Measurements from ENCODE around the gene PACS2. TPM values are rescaled to one million over a fixed set of nuclear protein-coding genes. Genes with fewer than 3 reads are reported as not detected.

Gene PACS2
- total RNA-seq, 1 donor from 2014 or later: 34.6 TPM

DNA sequence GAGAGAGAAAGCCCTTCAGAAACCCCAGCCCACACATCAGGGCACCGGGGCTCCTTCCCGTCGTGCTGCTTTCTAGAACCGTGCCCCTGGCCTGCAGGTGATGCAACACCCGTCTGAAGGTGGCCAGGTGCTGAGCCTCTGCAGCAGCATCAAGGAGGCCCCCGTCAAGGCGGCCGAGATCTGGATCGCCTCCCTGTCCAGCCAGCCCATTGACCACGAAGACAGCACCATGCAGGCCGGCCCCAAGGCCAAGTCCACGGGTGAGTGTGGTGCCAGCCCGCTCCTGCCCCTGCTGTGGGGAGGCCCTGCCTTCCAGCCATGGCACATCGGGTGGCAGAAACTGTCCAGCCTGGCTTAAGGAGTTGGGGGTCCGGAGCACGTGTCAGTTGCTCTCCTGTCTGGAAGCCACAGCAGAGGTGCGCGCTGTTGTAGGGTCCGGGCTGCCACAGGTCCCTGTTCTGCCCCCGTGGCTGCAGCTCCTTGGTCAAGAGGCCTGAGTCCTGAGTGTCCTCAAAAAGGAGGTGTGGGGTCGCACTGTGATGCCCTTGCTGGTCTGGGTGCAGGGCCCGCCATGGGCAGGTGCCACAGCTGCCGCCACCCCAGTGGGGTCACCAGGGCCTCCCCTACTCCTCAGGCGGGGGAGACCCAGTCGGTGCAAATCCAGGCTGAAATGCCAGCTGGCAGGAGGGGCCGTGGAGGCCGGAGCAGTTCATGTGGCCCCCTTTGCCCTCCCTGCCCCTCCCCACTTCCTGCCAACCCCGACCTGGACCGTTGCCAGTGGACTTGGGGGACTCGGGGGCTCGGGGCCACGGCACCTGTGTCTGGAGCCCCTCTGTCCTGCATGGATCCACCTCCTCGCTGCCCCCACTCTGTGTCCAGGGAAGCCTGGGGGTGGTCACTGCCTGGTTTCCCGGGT lies 52.8 kb downstream of the PACS2 start:
- intact Hi-C loops (cut with micrococcal nuclease): no loop called here

DNA sequence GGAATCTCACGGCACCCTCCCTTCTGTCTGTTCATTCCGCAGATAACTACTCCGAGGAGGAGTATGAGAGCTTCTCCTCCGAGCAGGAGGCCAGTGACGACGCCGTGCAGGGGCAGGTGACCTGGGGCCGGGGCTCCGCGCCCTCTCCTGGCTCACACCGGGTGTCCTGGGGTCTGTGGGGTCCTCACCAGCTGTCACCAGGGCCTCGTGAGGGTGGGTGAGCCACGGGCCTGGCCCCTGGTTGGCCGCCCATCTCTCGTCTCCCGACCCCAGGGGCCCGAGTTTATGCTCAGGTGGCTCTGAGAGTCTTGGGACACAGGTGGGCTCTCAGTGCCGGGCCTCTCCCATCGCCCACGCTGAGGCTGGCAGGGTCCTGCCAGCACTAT lies 53.5 kb downstream of the PACS2 start:
- intact Hi-C loops (cut with micrococcal nuclease): no loop called here

DNA sequence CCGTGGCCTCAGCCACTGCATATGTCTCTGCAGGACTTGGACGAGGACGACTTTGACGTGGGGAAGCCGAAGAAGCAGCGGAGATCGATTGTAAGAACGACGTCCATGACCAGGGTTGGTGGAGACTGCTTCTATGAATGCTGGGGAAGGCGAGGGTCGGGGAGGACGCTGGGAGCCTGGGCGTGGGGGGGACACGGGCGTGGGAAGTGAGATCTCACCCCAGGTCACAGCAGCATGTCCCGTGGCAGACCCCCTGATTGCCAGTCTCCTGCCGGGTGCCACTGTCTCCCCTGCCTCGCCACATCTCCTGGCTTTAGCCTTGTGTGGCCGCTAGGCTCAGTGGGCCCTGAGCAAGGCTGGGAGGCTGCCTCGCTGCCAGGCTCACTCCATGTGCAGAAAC lies 53.9 kb downstream of the PACS2 start:
- intact Hi-C loops (cut with micrococcal nuclease): no loop called here

DNA sequence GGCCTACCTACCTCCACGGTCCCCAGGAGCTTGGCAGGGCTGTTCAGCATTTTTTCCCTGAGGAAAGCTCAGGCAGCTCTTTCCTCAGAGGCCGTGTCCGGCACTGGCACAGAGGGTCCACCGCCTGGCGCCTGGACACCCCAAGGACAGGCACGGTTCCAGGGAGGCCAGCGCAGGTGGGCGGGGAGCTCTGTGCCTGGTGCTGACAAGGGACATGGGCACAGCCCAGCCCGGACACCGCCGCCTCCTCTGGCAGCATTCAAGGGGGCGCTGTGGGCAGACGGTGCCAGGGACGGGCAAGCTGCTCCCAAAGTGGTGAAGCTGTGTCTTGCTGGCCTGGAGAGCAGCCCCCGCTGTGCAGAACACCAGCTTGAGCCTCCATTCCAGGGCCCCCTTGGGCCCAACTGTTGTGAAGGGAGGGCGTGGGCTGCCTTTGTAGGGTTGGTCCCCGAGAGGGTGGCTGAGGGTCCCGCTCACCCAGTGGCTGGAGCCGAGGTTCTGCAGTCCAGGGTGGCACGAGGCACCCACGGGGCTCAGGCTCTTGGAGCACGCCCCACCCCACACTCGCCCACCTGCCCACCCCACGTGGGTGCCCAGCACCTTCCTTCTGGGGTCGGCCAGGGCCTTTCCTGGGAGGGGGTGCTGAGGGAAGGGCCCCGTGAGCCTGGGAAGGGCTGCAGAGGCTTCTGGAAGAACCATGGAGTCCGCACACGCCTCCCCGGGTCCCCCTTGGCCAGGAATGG lies 54.5 kb downstream of the PACS2 start:
- intact Hi-C loops (cut with micrococcal nuclease): no loop called here

DNA sequence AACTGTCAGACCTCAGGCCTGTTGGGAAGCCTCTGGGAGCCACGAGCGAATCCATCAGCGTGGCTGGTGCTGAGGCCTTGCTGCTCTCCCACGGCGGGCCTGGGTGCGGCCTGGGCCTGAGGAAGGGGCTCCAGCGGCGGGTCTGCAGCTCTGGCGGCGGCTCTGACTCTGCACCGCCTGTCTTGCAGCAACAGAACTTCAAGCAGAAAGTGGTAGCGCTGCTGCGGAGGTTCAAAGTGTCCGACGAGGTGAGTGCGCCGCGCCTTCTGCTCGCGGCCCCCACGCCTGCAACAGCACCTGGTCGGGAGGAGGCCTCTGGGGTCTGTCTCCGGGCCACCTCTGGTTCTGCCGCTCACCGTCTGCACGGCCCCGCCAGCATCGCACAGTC lies 55.1 kb downstream of the PACS2 start:
- intact Hi-C loops (cut with micrococcal nuclease): loop anchor here (2.0 kb wide), 1 partner anchor 45 kb away; no protein-coding TSS in a partner anchor

DNA sequence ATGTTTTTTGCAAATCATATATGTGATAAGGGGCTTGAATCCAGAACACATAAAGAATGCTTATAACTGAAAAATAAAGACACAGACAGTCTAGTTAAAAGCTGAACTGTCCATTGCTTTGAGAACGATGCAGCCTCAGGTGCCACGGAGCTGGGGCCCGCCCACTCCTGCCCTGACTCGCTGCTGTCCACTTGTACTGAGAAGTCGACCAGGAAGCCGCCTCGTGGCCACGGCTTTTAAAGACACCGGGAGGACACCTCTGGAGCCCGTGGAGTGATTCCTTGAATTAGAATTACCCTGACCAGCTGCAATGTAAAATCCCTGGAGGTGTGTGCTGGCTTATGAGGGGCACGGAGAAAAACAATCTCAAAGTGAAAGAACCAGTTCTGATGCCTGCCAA lies 59.8 kb downstream of the PACS2 start:
- intact Hi-C loops (cut with micrococcal nuclease): no loop called here

DNA sequence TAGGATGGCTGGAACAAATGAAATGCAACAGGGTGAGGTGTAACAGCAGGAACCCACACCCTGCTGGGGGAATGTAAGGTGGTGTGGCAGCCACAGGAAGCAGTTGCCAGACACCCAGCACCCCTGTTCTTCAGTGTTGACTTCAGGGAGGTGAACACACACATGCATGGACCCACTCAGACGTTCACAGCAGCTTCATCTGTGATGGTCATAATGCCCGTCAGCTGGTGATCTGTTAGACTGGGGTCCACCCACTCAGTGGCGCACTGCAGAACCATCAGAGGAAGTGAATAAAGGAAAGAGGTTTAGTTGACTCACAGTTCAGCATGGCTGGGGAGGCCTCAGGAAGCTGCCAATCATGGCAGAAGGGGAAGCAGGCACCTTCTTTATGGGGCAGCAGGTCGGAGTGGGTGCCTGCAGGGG lies 61.1 kb downstream of the PACS2 start:
- intact Hi-C loops (cut with micrococcal nuclease): no loop called here

DNA sequence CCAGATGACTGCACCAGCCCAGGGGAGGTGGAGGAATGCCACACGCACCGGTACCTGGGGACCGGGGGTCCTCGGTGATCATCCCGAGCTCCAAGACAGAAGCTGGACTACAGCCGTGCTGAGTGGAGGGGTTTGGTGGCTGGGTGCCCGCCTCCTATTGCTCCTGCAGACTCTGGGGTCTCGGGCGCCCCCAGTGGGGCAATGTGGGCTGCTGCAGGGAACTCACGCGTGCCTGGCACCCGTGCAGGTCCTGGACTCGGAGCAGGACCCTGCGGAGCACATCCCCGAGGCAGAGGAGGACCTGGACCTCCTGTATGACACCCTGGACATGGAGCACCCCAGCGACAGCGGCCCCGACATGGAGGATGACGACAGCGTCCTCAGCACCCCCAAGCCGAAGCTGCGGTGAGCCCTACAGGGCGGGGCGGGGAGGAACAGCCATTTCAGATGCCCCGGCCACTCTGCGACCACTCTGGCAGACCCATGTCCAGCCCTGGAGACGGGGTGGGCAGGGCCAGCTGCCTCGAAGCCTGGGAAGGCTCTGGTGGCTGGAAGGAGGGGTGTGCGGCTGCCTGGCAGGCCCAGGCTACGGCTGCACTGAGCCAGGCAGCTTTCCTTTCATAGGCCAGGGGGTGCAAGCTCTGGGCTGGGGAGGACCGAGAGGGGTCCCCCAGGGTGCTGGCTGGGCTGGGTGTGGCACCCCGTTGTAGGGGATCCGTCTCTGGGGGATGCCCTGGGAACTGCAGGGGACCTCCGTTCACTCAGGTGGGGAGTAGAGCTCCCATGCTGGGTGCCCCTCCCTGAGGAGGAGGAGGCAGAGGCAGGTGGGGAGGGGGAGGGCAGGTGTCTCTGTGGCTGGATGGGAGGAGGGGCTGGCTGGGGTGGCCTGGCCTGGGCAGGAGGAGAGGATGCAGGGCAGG lies 62.2 kb downstream of the PACS2 start:
- intact Hi-C loops (cut with micrococcal nuclease): no loop called here

DNA sequence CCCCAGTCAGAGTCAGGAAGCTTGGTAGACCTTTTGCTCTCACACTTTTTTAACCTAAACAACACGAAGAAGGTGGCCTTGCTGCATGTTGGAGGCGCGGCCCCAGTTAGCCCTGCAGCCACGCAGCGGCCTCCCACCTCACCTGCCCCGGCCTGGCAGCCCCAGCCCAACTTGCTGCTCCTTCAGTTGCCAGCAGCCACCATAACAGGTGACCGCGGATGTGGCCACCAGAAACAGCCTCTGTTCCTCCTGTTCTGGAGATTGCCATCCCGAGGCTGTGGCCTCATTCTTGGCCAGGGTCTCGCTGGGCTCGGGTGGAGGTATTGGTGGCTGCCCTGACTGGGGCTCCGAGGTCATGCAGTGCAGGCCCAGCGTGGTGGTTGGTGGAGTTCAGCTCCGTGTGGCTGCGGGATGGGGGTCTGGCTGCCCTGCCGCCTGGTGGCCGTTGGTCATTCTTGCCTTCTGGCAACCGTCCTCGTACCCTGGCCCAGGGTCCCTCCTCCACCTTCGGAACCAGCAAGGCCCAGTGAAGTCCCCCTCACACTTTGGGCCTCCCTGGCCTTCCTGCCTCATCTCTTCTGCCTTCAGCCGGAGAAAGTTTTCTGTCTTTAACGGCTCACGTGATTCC lies 63.1 kb downstream of the PACS2 start:
- intact Hi-C loops (cut with micrococcal nuclease): no loop called here

DNA sequence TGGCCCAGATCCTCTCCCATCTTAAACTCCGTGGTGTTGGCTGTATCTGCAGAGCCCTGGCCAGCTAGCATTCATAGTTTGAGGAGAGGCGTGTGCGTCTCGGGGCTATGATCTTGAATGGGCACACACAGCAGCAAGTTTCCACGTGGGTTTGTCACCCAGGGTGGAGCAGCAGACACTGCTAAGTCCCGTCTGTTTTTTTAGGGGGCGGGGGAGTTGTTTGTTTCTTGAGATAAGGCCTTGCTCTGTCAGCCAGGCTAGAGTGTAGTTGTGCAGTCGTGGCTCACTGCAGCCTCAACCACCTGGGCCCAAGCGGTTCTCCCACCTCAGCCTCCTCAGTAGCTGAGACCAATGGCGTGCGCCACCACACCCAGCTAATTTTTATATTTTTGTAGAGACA lies 63.7 kb downstream of the PACS2 start:
- intact Hi-C loops (cut with micrococcal nuclease): no loop called here

DNA sequence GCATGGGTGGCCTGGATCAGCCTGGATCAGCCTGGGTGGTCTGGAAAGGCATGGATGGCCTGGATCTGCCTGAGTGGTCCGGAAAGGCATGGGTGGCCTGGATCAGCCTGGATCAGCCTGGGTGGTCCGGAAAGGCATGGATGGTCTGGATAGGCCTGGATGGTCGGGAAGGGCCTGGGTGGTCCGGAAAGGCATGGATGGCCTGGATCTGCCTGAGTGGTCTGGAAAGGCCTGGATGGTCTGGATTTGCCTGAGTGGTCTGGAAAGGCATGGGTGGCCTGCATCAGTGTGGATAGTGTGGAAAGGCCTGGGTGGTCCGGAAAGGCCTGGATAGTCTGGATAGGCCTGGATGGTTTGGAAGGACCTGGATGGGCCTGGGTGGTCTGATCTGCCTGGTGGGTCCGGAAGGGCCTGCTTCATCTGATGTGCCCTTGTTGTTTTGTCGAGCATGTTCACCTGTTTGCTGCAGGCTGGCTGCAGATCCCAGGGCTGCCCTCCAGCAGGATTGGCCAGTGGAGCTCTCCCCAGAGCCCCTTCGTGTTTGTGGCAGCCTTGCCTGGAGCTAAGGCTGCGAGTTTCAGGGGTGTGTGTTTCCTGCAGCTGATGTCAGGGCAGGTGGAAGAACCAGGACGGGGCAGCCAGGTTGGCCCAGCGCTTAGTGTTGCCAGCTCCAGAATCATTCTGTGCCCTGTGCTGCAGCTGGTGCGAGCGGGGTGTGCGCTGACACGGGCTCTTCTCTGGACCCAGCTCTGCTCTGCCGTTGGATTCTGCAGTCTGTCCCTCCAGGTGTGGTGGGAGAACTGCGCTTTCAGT lies 64.5 kb downstream of the PACS2 start:
- intact Hi-C loops (cut with micrococcal nuclease): no loop called here

DNA sequence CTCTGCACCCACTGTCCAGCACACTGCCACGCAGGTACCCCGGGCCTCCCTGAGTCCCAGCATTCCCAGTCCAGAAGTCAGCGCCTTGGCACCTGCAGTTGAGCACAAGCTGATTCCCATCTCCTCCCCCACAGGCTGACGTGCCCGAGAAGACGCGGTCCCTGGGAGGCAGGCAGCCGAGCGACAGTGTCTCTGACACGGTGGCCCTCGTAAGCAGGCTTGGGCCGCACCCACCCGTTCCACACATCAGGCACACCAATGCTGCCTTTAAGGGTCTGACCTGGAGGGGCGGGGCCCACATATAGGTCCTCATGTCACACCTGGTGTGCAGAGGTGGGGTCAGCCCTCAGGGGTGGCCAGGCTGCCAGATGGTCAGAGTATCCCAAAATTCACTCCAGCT lies 65.4 kb downstream of the PACS2 start:
- intact Hi-C loops (cut with micrococcal nuclease): no loop called here

DNA sequence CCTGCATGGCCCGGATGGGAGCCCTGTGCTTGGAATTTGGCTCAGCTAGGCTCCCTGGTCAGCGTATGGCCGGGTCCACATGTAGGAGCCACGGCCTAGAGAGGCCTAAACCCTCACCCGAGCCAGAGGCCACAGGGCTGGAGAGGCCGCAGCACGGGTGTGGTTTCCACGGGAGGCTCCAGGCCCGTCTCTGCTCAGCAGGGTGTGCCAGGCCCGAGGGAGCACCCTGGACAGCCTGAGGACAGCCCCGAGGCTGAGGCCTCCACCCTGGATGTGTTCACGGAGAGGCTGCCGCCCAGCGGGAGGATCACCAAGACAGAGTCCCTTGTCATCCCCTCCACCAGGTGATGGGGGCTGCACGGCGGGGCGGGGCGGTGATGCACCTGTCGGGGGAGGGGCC lies 66.2 kb downstream of the PACS2 start:
- intact Hi-C loops (cut with micrococcal nuclease): no loop called here

DNA sequence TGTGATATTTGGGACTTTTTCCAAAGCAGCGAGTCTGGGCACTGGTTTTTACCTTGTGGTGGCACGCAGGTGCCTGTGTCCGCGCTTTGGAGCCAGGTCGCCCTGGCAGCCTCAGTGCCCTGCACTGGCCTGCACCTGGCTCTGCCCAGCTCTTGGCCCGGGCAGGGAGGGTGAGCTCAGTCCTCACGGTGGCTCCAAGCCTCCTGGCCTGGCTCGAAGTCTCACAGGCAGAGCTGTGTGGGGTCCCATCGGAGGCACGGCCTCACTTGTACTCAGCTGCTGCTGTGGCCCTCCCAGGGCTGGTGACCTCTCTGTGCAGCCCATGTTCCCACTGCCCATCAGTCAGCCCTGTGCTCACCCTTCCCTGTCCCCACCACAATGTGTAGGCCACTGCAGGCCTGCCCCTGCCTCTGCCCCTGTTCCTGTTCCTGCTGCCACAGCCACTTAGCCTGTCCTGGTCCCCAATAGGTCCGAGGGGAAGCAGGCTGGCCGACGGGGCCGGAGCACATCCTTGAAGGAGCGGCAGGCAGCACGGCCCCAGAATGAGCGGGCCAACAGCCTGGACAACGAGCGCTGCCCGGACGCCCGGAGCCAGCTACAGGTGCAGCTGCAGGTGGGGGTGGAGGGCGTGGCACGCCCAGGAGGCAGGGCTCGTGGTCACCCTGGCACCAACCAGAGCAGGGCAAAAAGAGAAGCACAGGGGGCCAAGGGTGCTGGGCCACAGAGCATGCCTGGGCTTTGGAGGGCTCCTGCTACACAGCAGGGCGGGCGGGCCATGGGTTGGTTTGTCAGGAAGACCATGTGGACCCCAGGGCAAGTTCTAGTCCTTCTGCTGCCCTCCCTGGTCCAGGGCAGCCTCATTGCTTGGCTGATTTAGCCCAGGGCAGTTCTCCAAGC lies 67.1 kb downstream of the PACS2 start:
- intact Hi-C loops (cut with micrococcal nuclease): no loop called here

DNA sequence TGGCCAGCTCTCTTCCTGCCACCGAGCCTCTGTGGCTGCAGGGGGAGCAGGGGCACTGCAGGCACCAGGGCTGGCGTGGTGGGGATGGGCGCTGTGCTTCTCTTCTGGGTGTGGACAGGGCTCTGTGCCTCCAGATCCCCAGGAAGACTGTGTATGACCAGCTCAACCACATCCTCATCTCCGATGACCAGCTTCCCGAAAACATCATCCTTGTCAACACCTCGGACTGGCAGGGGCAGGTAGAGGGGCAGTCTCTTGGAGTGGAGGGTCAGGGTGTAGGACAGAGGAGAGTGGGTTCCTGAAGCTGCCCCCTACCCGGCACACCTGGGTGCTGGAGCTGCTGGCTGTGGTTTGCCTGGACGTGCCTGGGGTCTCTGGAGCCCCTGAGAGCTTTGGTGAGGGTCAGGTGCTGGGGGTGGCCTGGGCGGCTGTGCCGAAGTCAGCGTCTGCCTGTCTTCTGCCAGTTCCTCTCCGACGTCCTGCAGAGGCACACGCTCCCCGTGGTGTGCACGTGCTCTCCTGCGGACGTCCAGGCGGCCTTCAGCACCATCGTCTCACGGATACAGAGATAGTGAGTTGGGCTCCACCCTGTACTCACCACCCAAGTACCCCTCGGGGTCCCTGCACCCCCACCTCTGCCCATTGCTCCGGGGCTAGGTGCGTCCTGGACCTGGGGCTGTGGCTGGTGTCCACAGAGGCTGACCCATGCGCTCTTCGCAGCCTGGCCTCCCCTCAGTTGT lies 68.0 kb downstream of the PACS2 start:
- intact Hi-C loops (cut with micrococcal nuclease): no loop called here

DNA sequence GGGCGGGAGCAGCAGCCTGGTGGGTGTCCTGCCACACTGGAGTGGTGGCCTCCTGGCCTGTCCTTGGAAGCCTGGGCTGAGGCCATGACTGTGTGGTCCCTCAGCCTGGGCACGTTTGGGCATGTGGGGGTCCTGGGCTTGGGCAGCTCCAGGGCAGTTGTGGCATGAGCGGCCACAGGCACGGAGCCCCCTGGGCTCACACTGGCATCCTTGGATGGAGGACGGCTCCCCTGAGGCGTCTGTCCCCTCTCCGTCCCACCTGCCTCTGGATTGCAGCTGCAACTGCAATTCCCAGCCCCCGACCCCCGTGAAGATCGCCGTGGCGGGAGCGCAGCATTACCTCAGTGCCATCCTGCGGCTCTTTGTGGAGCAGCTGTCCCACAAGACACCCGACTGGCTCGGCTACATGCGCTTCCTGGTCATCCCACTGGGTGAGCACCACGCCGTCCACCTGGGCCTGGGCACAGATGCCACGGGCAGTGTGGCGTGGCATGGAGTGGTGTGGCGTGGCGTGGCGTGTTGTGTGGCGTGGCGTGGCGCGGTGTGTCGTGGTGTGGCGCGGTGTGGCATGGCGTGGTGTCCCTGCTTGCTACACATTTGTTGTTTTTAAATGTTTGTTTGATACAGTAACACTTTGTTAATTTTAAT lies 68.7 kb downstream of the PACS2 start:
- intact Hi-C loops (cut with micrococcal nuclease): no loop called here

DNA sequence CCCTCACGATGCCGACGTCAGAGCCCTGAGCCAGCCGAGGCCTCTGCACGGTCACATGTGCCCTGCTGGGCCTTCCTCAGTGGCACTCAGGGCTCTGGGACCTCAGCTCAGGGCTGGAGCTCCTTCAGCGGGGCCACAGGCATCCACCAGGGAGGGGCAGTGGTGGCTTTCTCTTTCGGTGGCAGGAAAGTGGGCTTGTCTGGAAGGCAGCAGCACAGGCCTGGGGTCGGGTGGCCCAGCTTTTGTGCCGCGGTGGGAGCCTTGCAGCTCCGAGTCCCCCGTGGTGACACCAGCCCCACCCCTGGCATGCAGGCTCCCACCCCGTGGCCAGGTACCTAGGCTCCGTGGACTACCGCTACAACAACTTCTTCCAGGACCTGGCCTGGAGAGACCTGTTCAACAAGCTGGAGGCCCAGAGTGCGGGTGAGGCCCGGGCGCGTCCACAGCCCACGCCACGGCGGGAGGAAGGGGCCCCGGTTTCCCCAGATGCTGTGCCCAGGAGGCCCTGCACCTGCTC lies 69.6 kb downstream of the PACS2 start:
- intact Hi-C loops (cut with micrococcal nuclease): no loop called here

All from T-helper 2 cell treated with Interferon-gamma antibody and Interleukin-4, amounts not matched to agents 100 ng/mL and 5 ng/mL, for 36 hours (primary cell).